Fibroblast of lung (primary cell): ENCODE results near the gene HIKESHI. TPM values are rescaled to one million over a fixed set of nuclear protein-coding genes. Genes with fewer than 3 reads are reported as not detected.

Experiments used
- DNase-seq, 2 donors: peaks; one replicate each; pipeline versions ENCODE4 v3.0.0 to v3.0.0-alpha.2; 2010; ENCODE audit warnings: low read depth in 2 of 2
- H2AFZ ChIP-seq: 2 replicates; pipeline ENCODE4 v1.5.1; 2012; ENCODE audit warnings: low read length, control low read depth, inconsistent platforms
- H3K27ac ChIP-seq: 2 replicates; pipeline ENCODE4 v1.5.1; 2011; ENCODE audit warnings: low read length, control low read depth; ENCODE audit not compliant: insufficient read depth
- H3K27me3 ChIP-seq: 2 replicates; pipeline ENCODE4 v1.5.1; 2011; ENCODE audit warnings: mild to moderate bottlenecking, low read length; ENCODE audit not compliant: control insufficient read depth, insufficient read depth
- H3K36me3 ChIP-seq: 2 replicates; pipeline ENCODE4 v1.5.1; 2011; ENCODE audit warnings: low read length; ENCODE audit not compliant: control insufficient read depth, insufficient read depth
- H3K4me1 ChIP-seq: 2 replicates; pipeline ENCODE4 v1.5.1; 2011; ENCODE audit warnings: low read length; ENCODE audit not compliant: control insufficient read depth, insufficient read depth; ENCODE audit errors: extremely low read depth
- H3K4me2 ChIP-seq: 2 replicates; pipeline ENCODE4 v1.5.1; 2011; ENCODE audit warnings: low read length, control low read depth; ENCODE audit not compliant: insufficient read depth; ENCODE audit errors: extremely low read depth
- H3K4me3 ChIP-seq, 4 experiments: fragments of 200-600 bp in 1 of 4; sonication (generic) in 1 of 4; replicated peaks in 1 of 4; 2 replicates each; pipeline ENCODE4 v1.5.1; 2011 to 2016; ENCODE audit warnings: low read length in 4 of 4, low read depth in 3 of 4, mild to moderate bottlenecking in 3 of 4, control low read depth in 2 of 4, inconsistent platforms in 1 of 4, mixed read lengths in 1 of 4; ENCODE audit not compliant: insufficient read depth in 1 of 4; ENCODE audit errors: control extremely low read depth in 1 of 4
- H3K79me2 ChIP-seq: 2 replicates; pipeline ENCODE4 v1.5.1; 2012; ENCODE audit warnings: mild to moderate bottlenecking, low read length, inconsistent platforms; ENCODE audit not compliant: control insufficient read depth, insufficient read depth
- H3K9ac ChIP-seq: 2 replicates; pipeline ENCODE4 v1.5.1; 2011; ENCODE audit warnings: mild to moderate bottlenecking, low read length, control low read depth; ENCODE audit not compliant: insufficient read depth
- H3K9me3 ChIP-seq: 2 replicates; pipeline ENCODE4 v1.5.1; 2012; ENCODE audit warnings: low read depth, low read length; ENCODE audit not compliant: control insufficient read depth, insufficient read depth
- H4K20me1 ChIP-seq: 2 replicates; pipeline ENCODE4 v1.5.1; 2011; ENCODE audit warnings: low read length; ENCODE audit not compliant: control insufficient read depth, insufficient read depth; ENCODE audit errors: extremely low read depth
- EZH2 ChIP-seq: IDR thresholded peaks from 2 replicates; pipeline ENCODE4 v1.5.1; 2012; ENCODE audit warnings: low read length, control low read depth, mild to moderate bottlenecking; ENCODE audit errors: missing control alignments
- polyA plus RNA-seq, 2 donors: library from polyadenylated mRNA; depleted of rRNA in 1 of 2; stranded (reverse) in 1 of 2; unstranded in 1 of 2; fragments of >200 nt; gene quantifications; 2 replicates each; pipeline ENCODE4 v1.2.1, GENCODE V29; 2011 to 2012; ENCODE audit warnings: missing spikeins in 1 of 2
- total RNA-seq: library from RNA; depleted of rRNA; stranded (reverse); fragments of >200 nt; gene quantifications from 2 replicates; pipeline ENCODE4 v1.2.1, GENCODE V29; 2014
- TF ChIP-seq, protein P1 (sequence below), 2 donors: IDR thresholded peaks in 1 of 2; conservative IDR thresholded peaks in 1 of 2; 1 replicate in 1 of 2; 2 replicates in 1 of 2; pipeline ENCODE4 v1.5.1; 2011 to 2012; ENCODE audit warnings: low read length in 2 of 2, control low read depth in 1 of 2, inconsistent platforms in 1 of 2, low read depth in 1 of 2, mild to moderate bottlenecking in 1 of 2

HIKESHI gene
- total and polyA plus RNA-seq, 2 donors (not counting 1 experiment from before 2014, with no cell fraction given) = 64.1 to 74.3 TPM

DNA sequence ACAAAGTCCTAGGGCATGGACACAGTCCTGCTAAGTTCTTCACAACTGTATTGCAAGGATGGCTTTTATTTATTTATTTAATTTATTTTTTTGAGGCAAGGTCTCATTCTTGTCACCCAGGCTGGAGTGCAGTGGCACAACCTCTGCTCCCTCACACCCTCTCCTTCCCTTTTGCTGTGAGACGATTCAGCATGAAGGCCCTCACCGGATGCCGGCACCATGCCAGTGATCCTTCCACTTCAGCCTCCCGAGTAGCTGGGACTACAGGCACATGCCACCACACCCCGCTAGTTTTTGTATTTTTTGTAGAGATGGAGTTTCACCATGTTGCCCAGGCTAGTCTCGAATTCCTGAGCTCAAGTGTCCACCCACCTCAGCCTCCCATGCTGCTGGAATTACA is 39.7 kb upstream of the HIKESHI start:
- Histone ChIP-seq H3K4me3 (no peak overlapping the region), H3K27me3 (no peaks in the 10 kb centered on the region), H3K4me2 (no peak overlapping the region), H3K9ac (no peak overlapping the region), H2AFZ (no peak overlapping the region), H3K36me3 (peaks cover 1% of the 10 kb centered on the region), H3K79me2 (no peaks in the 10 kb centered on the region), H3K9me3 (no peaks in the 10 kb centered on the region), H4K20me1 (no peaks in the 10 kb centered on the region), H3K27ac (no peak overlapping the region), H3K4me1 (no peaks in the 10 kb centered on the region)
- no peak for DNase-seq
- no peak for TF ChIP-seq EZH2
- TF ChIP-seq, protein P1, sequence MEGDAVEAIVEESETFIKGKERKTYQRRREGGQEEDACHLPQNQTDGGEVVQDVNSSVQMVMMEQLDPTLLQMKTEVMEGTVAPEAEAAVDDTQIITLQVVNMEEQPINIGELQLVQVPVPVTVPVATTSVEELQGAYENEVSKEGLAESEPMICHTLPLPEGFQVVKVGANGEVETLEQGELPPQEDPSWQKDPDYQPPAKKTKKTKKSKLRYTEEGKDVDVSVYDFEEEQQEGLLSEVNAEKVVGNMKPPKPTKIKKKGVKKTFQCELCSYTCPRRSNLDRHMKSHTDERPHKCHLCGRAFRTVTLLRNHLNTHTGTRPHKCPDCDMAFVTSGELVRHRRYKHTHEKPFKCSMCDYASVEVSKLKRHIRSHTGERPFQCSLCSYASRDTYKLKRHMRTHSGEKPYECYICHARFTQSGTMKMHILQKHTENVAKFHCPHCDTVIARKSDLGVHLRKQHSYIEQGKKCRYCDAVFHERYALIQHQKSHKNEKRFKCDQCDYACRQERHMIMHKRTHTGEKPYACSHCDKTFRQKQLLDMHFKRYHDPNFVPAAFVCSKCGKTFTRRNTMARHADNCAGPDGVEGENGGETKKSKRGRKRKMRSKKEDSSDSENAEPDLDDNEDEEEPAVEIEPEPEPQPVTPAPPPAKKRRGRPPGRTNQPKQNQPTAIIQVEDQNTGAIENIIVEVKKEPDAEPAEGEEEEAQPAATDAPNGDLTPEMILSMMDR (conservative IDR thresholded peaks at IDR 0.05 in 1 of 2, IDR thresholded peaks at IDR 0.05 in 1 of 2; ENCODE audit: low read depth in 1 of 2, low read length in 2 of 2) = no peak

DNA sequence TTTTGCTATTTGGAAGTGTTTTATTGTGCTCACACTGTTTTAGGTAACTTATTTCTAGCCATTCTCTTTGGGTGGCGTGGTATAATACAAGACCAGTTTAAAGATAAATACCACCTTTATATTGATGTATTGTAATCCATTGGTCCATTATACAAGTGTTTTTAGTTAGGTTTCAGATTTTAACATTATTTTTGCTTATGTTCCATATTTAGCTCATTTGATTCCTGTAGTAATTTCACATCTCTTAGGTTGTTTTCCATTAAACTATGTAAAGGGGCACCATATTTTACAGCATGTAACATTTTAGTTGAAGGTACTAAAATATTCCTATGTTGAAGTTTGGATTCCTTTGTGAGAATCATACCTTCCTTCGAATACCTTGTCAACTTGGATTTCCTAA is 37.4 kb upstream of the HIKESHI start:
- Histone ChIP-seq H4K20me1 (no peaks in the 10 kb centered on the region), H3K27ac (no peak overlapping the region), H3K27me3 (no peaks in the 10 kb centered on the region), H2AFZ (no peak overlapping the region), H3K4me2 (no peak overlapping the region), H3K79me2 (no peaks in the 10 kb centered on the region), H3K9ac (no peak overlapping the region), H3K4me3 (no peak overlapping the region), H3K9me3 (no peaks in the 10 kb centered on the region), H3K4me1 (no peaks in the 10 kb centered on the region), H3K36me3 (peaks cover 1% of the 10 kb centered on the region)
- TF ChIP-seq, protein P1 (conservative IDR thresholded peaks at IDR 0.05 in 1 of 2, IDR thresholded peaks at IDR 0.05 in 1 of 2; ENCODE audit: low read depth in 1 of 2, low read length in 2 of 2) = no peak
- no peak for TF ChIP-seq EZH2
- DNase-seq = no peak

DNA sequence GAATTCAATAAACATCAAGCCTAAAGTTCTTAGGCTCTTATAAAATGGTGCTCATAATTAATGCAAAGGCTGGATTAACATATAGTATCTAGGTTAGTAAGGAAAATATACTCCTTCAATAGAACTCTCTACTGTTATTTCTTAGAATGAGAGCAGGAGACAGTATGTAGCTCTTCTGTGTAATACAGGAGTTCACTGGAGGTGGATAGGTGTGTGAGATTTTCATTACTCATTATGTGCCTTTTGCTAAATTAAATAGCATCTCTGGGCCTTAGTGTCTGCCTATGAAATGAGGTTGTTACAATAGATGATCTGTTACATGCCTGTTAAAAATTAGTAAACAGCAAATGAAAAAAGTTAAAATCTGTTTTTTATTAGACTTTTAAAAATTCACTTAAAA is 36.8 kb upstream of the HIKESHI start:
- no peaks in the 10 kb centered on the region for H3K9me3 ChIP-seq
- no peaks in the 10 kb centered on the region for H4K20me1 ChIP-seq
- DNase-seq = no peak
- H2AFZ ChIP-seq = no peak overlapping the region
- H3K27ac ChIP-seq = no peak overlapping the region
- H3K79me2 ChIP-seq = no peaks in the 10 kb centered on the region
- H3K36me3 ChIP-seq = peaks cover 1% of the 10 kb centered on the region
- H3K4me1 ChIP-seq = no peaks in the 10 kb centered on the region
- H3K4me2 ChIP-seq = no peak overlapping the region
- no peaks in the 10 kb centered on the region for H3K27me3 ChIP-seq
- TF ChIP-seq, protein P1 (conservative IDR thresholded peaks at IDR 0.05 in 1 of 2, IDR thresholded peaks at IDR 0.05 in 1 of 2; ENCODE audit: low read depth in 1 of 2, low read length in 2 of 2) = no peak
- no peak for TF ChIP-seq EZH2
- H3K9ac ChIP-seq = no peak overlapping the region
- no peak overlapping the region for H3K4me3 ChIP-seq
